HepG2 (cell line): Measurements from ENCODE around the gene SLC34A3. TPM values are rescaled to one million over a fixed set of nuclear protein-coding genes. Genes with fewer than 3 reads are reported as not detected.
A peak's percentile ranks its signal among the peaks of the same experiment; 100 is the strongest.

Experiments
- AGO1 ChIP-seq: fragments of 200-400 bp; formaldehyde crosslinking; IDR thresholded peaks from 2 replicates; pipeline ENCODE4 v1.6.1; 2017; ENCODE audit warnings: mild to moderate bottlenecking, low read depth, low read length, moderate library complexity; ENCODE audit not compliant: poor library complexity, severe bottlenecking
- CBX5 ChIP-seq: sonication (generic); formaldehyde crosslinking; IDR thresholded peaks from 2 replicates; pipeline ENCODE4 v1.4.0; 2020; ENCODE audit warnings: missing genetic modification reagents, borderline replicate concordance
- EZH2 ChIP-seq: conservative IDR thresholded peaks from 2 replicates; pipeline ENCODE4 v1.6.1; 2012; ENCODE audit warnings: mild to moderate bottlenecking, low read depth, low read length, moderate library complexity
- FOXP1 ChIP-seq, 2 experiments: fragments of 450-650 bp in 1 of 2; IDR thresholded peaks; 2 replicates each; pipeline ENCODE4 v1.6.1; 2017 to 2018; ENCODE audit warnings: antibody characterized with exemption in 1 of 2
- HES4 ChIP-seq: sonication (generic); formaldehyde crosslinking; IDR thresholded peaks from 2 replicates; pipeline ENCODE4 v1.9.0; 2021; ENCODE audit warnings: mild to moderate bottlenecking, missing genetic modification reagents, borderline replicate concordance
- HOXA3 ChIP-seq: sonication (generic); formaldehyde crosslinking; IDR thresholded peaks from 2 replicates; pipeline ENCODE4 v1.5.0; 2020; ENCODE audit warnings: missing genetic modification reagents
- JARID2 ChIP-seq: sonication (generic); formaldehyde crosslinking; IDR thresholded peaks from 2 replicates; pipeline ENCODE4 v1.8.1; 2023; ENCODE audit warnings: missing genetic modification reagents, inconsistent platforms; ENCODE audit not compliant: insufficient replicate concordance
- KDM2A ChIP-seq: sonication (generic); formaldehyde crosslinking; IDR thresholded peaks from 2 replicates; pipeline ENCODE4 v1.4.0; 2020; ENCODE audit warnings: low read depth, missing genetic modification reagents, borderline replicate concordance
- KDM5B ChIP-seq: sonication (generic); formaldehyde crosslinking; IDR thresholded peaks from 2 replicates; pipeline ENCODE4 v1.4.0; 2020; ENCODE audit warnings: missing genetic modification reagents, mild to moderate bottlenecking, borderline replicate concordance
- LCORL ChIP-seq, 2 experiments: fragments of 450-650 bp in 1 of 2; sonication (generic) in 1 of 2; formaldehyde crosslinking in 1 of 2; IDR thresholded peaks; 2 replicates each; pipeline versions ENCODE4 v1.5.0 to v1.6.1; 2017 to 2020; ENCODE audit warnings: antibody characterized with exemption in 1 of 2, missing genetic modification reagents in 1 of 2
- NR3C1 ChIP-seq: sonication (generic); formaldehyde crosslinking; IDR thresholded peaks from 2 replicates; pipeline ENCODE4 v1.4.0; 2020; ENCODE audit warnings: missing genetic modification reagents
- PRPF4 ChIP-seq: fragments of 200-400 bp; formaldehyde crosslinking; IDR thresholded peaks from 2 replicates; pipeline ENCODE4 v1.6.1; 2016; ENCODE audit warnings: low read length, low read depth; ENCODE audit not compliant: poor library complexity, severe bottlenecking
- RBM39 ChIP-seq: fragments of 200-400 bp; formaldehyde crosslinking; IDR thresholded peaks from one replicate; pipeline ENCODE4 v1.6.1; 2018; ENCODE audit warnings: antibody characterized with exemption, mild to moderate bottlenecking, low read depth, low read length; ENCODE audit not compliant: poor library complexity, severe bottlenecking
- SP140L ChIP-seq: sonication (generic); formaldehyde crosslinking; IDR thresholded peaks from 2 replicates; pipeline ENCODE4 v1.4.0; 2020; ENCODE audit warnings: missing genetic modification reagents, borderline replicate concordance
- SPEN ChIP-seq: sonication (generic); formaldehyde crosslinking; IDR thresholded peaks from 2 replicates; pipeline ENCODE4 v1.5.1; 2020; ENCODE audit warnings: low read depth, mild to moderate bottlenecking, missing genetic modification reagents
- SUZ12 ChIP-seq: fragments of 150-350 bp; IDR thresholded peaks from 2 replicates; pipeline ENCODE4 v1.6.1; 2014; ENCODE audit warnings: low read depth, low read length
- TARDBP ChIP-seq: sonication (generic); formaldehyde crosslinking; IDR thresholded peaks from 2 replicates; pipeline ENCODE4 v1.8.0; 2022; ENCODE audit warnings: mild to moderate bottlenecking, missing genetic modification reagents
- TOPORS ChIP-seq: sonication (generic); formaldehyde crosslinking; IDR thresholded peaks from 2 replicates; pipeline ENCODE4 v1.8.0; 2023; ENCODE audit warnings: mild to moderate bottlenecking, missing genetic modification reagents
- XRCC5 ChIP-seq: fragments of 200-400 bp; formaldehyde crosslinking; optimal IDR thresholded peaks from 2 replicates; pipeline ENCODE3; 2017; ENCODE audit warnings: mild to moderate bottlenecking, low read length
- ZC3H4 ChIP-seq: sonication (generic); formaldehyde crosslinking; IDR thresholded peaks from 2 replicates; pipeline ENCODE4 v1.4.0; 2020; ENCODE audit warnings: missing genetic modification reagents, borderline replicate concordance
- ZNF101 ChIP-seq: sonication (generic); formaldehyde crosslinking; IDR thresholded peaks from 2 replicates; pipeline ENCODE4 v1.4.0; 2020; ENCODE audit warnings: mild to moderate bottlenecking, low read depth, missing genetic modification reagents, borderline replicate concordance
- ZNF12 ChIP-seq: sonication (generic); formaldehyde crosslinking; IDR thresholded peaks from 2 replicates; pipeline ENCODE4 v1.5.0; 2020; ENCODE audit warnings: missing genetic modification reagents
- ZNF225 ChIP-seq: sonication (generic); formaldehyde crosslinking; IDR thresholded peaks from 2 replicates; pipeline ENCODE4 v1.4.0; 2020; ENCODE audit warnings: mild to moderate bottlenecking, missing genetic modification reagents
- ZNF30 ChIP-seq: sonication (generic); formaldehyde crosslinking; IDR thresholded peaks from 2 replicates; pipeline ENCODE4 v1.5.0; 2020; ENCODE audit warnings: mild to moderate bottlenecking, missing genetic modification reagents
- ZNF317 ChIP-seq: sonication (generic); formaldehyde crosslinking; IDR thresholded peaks from 2 replicates; pipeline ENCODE4 v1.5.0; 2020; ENCODE audit warnings: mild to moderate bottlenecking, missing genetic modification reagents
- ZNF75D ChIP-seq: sonication (generic); formaldehyde crosslinking; IDR thresholded peaks from 2 replicates; pipeline ENCODE4 v1.8.1; 2023; ENCODE audit warnings: missing genetic modification reagents, mild to moderate bottlenecking, borderline replicate concordance
- ZSCAN25 ChIP-seq: sonication (generic); formaldehyde crosslinking; IDR thresholded peaks from 2 replicates; pipeline ENCODE4 v1.8.0; 2022; ENCODE audit warnings: mild to moderate bottlenecking, missing genetic modification reagents
- polyA plus RNA-seq, 8 experiments: library from polyadenylated mRNA; depleted of rRNA in 3 of 8; stranded (reverse) in 7 of 8; unstranded in 1 of 8; fragments of >200 nt; fragmentation: Illumina TruSeq in 4 of 8; extraction: Trizol in 4 of 8; gene quantifications; 2 replicates each; pipeline versions ENCODE4 v1.2.1 to v1.2.3, GENCODE V29; 2011 to 2016; ENCODE audit warnings: low read depth in 4 of 8, missing spikeins in 1 of 8, mixed read lengths in 1 of 8; ENCODE audit not compliant: insufficient read depth in 1 of 8
- total RNA-seq, 5 experiments: library from RNA; depleted of rRNA; stranded (reverse); fragments of >200 nt; fragmentation: Illumina TruSeq; extraction: Trizol; gene quantifications; 2 replicates each; pipeline ENCODE4 v1.2.3, GENCODE V29; 2016; ENCODE audit warnings: low read depth in 1 of 5
- TF ChIP-seq, protein P1 (sequence below): sonication (generic); formaldehyde crosslinking; IDR thresholded peaks from 2 replicates; pipeline ENCODE4 v1.4.0; 2020; ENCODE audit warnings: mild to moderate bottlenecking, missing genetic modification reagents
- TF ChIP-seq, protein P2 (sequence below): sonication (generic); formaldehyde crosslinking; IDR thresholded peaks from 2 replicates; pipeline ENCODE4 v1.8.0; 2022; ENCODE audit warnings: mild to moderate bottlenecking, missing genetic modification reagents; ENCODE audit not compliant: insufficient replicate concordance

Gene SLC34A3
- total and polyA plus RNA-seq, 2 of the 13 experiments (the other 11 are each of a cell fraction or from before 2014, with no cell fraction given), result 0.07 to 1.0 TPM

DNA sequence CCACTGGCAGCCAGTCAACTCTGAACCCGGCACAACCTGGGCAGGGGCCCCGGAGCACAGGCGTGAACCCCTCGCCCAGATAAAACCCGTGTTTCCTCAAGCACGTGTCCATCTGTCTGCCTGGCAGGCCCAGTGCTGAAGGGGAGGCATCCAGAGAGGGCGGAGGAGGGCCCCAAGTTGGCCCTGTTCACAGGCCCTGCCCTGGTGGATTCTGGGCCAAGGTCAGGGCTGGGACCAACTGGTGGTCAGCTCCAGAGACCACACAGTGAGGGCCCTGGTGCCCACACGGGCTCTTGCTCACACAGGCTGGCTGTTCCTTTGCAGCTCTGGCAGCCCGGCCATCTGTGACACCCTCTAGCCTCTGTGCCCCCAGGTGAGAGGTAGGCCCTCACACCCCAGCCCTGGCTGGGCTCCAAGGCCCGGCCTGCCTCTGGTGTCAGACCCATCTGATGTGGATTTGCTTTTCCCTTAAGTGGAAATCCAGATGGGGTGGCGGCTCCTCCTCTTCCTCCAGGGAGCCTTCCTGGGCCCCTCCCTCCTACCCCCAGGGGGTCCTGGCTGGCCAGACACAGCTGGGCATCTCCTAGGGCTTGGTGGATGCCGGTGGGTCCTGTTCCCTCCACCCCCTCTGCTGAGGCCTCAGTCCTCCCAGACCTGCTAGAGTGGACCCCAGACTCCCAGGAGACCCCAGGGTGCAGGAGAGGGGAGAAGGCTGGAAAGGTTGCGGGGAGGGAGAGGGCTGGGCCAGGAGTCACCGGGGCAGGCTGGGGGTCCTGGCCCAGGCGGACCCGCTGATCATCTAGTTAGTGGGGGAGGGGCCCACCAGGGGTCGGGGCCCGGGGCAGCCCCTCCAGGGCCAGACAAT, 19.9 kb downstream of the SLC34A3 start (continued):
- TF ChIP-seq, protein P1, sequence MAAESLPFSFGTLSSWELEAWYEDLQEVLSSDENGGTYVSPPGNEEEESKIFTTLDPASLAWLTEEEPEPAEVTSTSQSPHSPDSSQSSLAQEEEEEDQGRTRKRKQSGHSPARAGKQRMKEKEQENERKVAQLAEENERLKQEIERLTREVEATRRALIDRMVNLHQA (CRISPR knock-in tag), result no peak
- TF ChIP-seq ZNF101 (CRISPR knock-in tag) (no peak), LCORL (IDR thresholded peaks at IDR 0.05) (no peak), LCORL (CRISPR knock-in tag; IDR thresholded peaks at IDR 0.05) (0 out of 2 replicates have a peak, but pooled peaks have one; percentile 66), NR3C1 (CRISPR knock-in tag) (no peak), KDM2A (CRISPR knock-in tag) (peak; percentile 20; the same call in 1 of the 2 replicates), TARDBP (0 out of 2 replicates have a peak, but pooled peaks have one; percentile 19), ZNF225 (no peak), ZNF317 (CRISPR knock-in tag) (0 out of 2 replicates have a peak, but pooled peaks have one; percentile 30), CBX5 (CRISPR knock-in tag) (no peak), HOXA3 (CRISPR knock-in tag) (peak; percentile 18; the same call in 1 of the 2 replicates), ZNF12 (CRISPR knock-in tag) (no peak), EZH2 (no peak), SP140L (CRISPR knock-in tag) (no peak), FOXP1 (IDR thresholded peaks at IDR 0.05) (no peak), FOXP1 (CRISPR knock-in tag; IDR thresholded peaks at IDR 0.05) (no peak), TOPORS (no peak), ZSCAN25 (CRISPR knock-in tag) (no peak), JARID2 (CRISPR knock-in tag) (no peak), ZNF30 (CRISPR knock-in tag) (no peak), KDM5B (CRISPR knock-in tag) (no peak), HES4 (CRISPR knock-in tag) (0 out of 2 replicates have a peak, but pooled peaks have one; percentile 24), AGO1 (peak; percentile 73), XRCC5 (no peak), PRPF4 (no peak), SUZ12 (no peak), SPEN (CRISPR knock-in tag) (peak; percentile 47; the same call in 1 of the 2 replicates), ZNF75D (no peak), ZC3H4 (CRISPR knock-in tag) (no peak), RBM39 (no peak)
- TF ChIP-seq, protein P2, sequence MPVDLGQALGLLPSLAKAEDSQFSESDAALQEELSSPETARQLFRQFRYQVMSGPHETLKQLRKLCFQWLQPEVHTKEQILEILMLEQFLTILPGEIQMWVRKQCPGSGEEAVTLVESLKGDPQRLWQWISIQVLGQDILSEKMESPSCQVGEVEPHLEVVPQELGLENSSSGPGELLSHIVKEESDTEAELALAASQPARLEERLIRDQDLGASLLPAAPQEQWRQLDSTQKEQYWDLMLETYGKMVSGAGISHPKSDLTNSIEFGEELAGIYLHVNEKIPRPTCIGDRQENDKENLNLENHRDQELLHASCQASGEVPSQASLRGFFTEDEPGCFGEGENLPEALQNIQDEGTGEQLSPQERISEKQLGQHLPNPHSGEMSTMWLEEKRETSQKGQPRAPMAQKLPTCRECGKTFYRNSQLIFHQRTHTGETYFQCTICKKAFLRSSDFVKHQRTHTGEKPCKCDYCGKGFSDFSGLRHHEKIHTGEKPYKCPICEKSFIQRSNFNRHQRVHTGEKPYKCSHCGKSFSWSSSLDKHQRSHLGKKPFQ (CRISPR knock-in tag), result no peak
